ENCODE measurements around the gene RPS16. TPM values are rescaled to one million over a fixed set of nuclear protein-coding genes. Genes with fewer than 3 reads are reported as not detected.

The RPS16 gene
- total and polyA plus RNA-seq, 2 of the 8 experiments (the other 6 are each of a cell fraction or from before 2014, with no cell fraction given), result 2,433 to 7,810 TPM

DNA sequence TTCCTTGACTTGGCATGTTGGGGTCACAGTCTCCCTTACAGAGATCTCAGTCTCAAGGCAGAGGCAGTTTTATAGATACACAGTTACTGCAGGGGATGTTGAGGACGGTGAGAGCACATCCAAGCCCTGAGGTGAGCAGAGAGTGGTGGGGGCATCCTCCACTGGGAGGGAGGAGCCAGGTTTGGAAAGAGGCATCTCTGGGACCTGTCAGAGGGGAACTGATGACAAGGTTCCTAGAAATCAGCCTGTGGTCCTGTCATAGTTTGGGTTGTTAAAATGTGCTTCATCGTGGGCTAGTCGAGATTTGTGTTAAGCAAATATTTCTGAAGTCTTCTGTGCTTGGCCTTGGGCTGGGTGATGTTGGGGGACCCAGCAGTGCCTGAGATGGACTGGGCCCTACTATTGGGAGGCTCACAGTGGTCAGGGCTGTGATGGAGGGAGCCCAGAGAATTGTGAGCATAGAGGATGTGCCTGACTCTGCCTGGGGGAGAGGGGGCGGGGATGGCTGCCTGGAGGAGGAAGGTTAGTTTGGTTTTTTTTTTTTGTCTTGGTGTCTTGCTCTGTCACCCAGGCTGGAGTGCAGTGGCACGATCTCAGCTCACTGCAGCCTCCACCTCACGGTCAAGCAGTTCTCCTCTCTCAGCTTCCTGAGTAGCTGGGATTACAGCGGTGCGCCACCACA, 13.5 kb upstream of the RPS16 start:
- H3K4me2 ChIP-seq (ENCODE audit: insufficient read depth in 1 of 2, low read depth in 2 of 2, low read length in 2 of 2), result no peak overlapping the region
- POLR2A ChIA-PET (ENCODE audit: partially characterized antibody), result interaction anchor here (0.9 to 47.8 kb wide), 4 partner anchors 19 to 48 kb away, joined by 3 to 1154 read pairs (median 4); partner anchors contain the start of genes PLEKHG2 and RPS16

More for the DNA sequence above, 13.5 kb upstream of the RPS16 start:
- CTCF ChIA-PET (ENCODE audit: partially characterized antibody), result interaction anchor here (0.6 to 1.5 kb wide), 4 partner anchors 9 to 736 kb away, joined by 3 to 8 read pairs (median 3); no protein-coding TSS in a partner anchor
- H2AK5ac ChIP-seq (ENCODE audit: low read depth, low read length), result no peak overlapping the region
- no peak overlapping the region for H2BK5ac ChIP-seq (ENCODE audit: low read depth, low read length)
- H2BK20ac ChIP-seq (ENCODE audit: low read length), result no peak overlapping the region
- peaks cover 15% of the 10 kb centered on the region for H3K79me1 ChIP-seq (ENCODE audit: low read depth, low read length)
- no peak overlapping the region for H2BK120ac ChIP-seq (replicated peaks; ENCODE audit: low read depth, low read length)
- no peak overlapping the region for H3K27ac ChIP-seq (ENCODE audit: low read depth, low read length)
- TF ChIP-seq CHD1 (IDR thresholded peaks at IDR 0.05; ENCODE audit: low read depth, low read length) (no peak), ZNF274 (IDR thresholded peaks at IDR 0.05; ENCODE audit: borderline replicate concordance, extremely low read depth, low read length) (no peak), KDM4A (IDR thresholded peaks at IDR 0.05; ENCODE audit: low read depth, low read length, severe bottlenecking) (no peak), SP4 (IDR thresholded peaks at IDR 0.05; ENCODE audit: low read length) (no peak), SP1 (IDR thresholded peaks at IDR 0.05; ENCODE audit: low read depth, low read length) (no peak), CBX5 (IDR thresholded peaks at IDR 0.05; ENCODE audit: low read depth, low read length) (no peak), PHF8 (conservative IDR thresholded peaks at IDR 0.05; ENCODE audit: low read depth, low read length) (no peak), YY1 (IDR thresholded peaks at IDR 0.05; ENCODE audit: low read depth, low read length) (no peak)
- TF ChIP-seq, protein P1, sequence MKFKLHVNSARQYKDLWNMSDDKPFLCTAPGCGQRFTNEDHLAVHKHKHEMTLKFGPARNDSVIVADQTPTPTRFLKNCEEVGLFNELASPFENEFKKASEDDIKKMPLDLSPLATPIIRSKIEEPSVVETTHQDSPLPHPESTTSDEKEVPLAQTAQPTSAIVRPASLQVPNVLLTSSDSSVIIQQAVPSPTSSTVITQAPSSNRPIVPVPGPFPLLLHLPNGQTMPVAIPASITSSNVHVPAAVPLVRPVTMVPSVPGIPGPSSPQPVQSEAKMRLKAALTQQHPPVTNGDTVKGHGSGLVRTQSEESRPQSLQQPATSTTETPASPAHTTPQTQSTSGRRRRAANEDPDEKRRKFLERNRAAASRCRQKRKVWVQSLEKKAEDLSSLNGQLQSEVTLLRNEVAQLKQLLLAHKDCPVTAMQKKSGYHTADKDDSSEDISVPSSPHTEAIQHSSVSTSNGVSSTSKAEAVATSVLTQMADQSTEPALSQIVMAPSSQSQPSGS (IDR thresholded peaks at IDR 0.05; ENCODE audit: low read length), result no peak
- H2BK12ac ChIP-seq (ENCODE audit: low read depth, low read length), result no peak overlapping the region
- FAIRE-seq, result no peak
- no peak overlapping the region for H3K9ac ChIP-seq (replicated peaks in 1 of 4; ENCODE audit: extremely low read depth in 1 of 4, low read depth in 3 of 4, low read length in 3 of 4)
- H3K27me3 ChIP-seq (replicated peaks in 1 of 4; ENCODE audit: control insufficient read depth in 3 of 4, extremely low read depth in 1 of 4, insufficient read depth in 3 of 4, low read length in 3 of 4), result no peaks in the 10 kb centered on the region
- no peak overlapping the region for H4K91ac ChIP-seq (replicated peaks; ENCODE audit: insufficient read length, low read length)
- no peak overlapping the region for H3K23ac ChIP-seq (ENCODE audit: insufficient read length)
- H3K9me3 ChIP-seq (ENCODE audit: insufficient read depth in 2 of 2, low read depth in 1 of 2, low read length in 1 of 2), result no peaks in the 10 kb centered on the region
- peaks cover 0 to 3% (median under 1%) of the 10 kb centered on the region in 4 experiments; a peak in 3 of 7 replicates for H3K4me1 ChIP-seq (replicated peaks in 1 of 4; ENCODE audit: control insufficient read depth in 3 of 4, insufficient read depth in 4 of 4, low read length in 3 of 4)
- WGBS, 2 experiments (ENCODE audit: extremely low coverage in 1 of 2, insufficient coverage in 1 of 2, insufficient read length in 1 of 2, insufficient replicate concordance in 2 of 2, low coverage in 1 of 2, low lambda C conversion rate in 2 of 2, missing lambda C conversion rate in 1 of 2), result 97% methylated on average over 8 of the region's 8 CpGs; no CpG with 5 or more reads in 1 of the 2 experiments
- no peak overlapping the region for H3K56ac ChIP-seq (replicated peaks; ENCODE audit: insufficient read length, low read depth, low read length)
- peaks cover 20 to 75% of the 10 kb centered on the region in 2 experiments for H3K79me2 ChIP-seq (ENCODE audit: control insufficient read depth in 1 of 2, insufficient read depth in 2 of 2, low read length in 2 of 2)
- no peak overlapping the region for H2BK15ac ChIP-seq (ENCODE audit: low read length)
- H3K18ac ChIP-seq (ENCODE audit: extremely low read depth, low read length), result no peak overlapping the region
- peaks cover 6% of the 10 kb centered on the region; the same call in 1 of the 2 replicates for H3K23me2 ChIP-seq (ENCODE audit: low read depth, low read length)
- H4K5ac ChIP-seq (ENCODE audit: insufficient read length, low read depth, low read length), result no peak overlapping the region
- DNase-seq (ENCODE audit: low read depth in 1 of 2, low spot score in 2 of 2), result no peak
- peaks cover 0 to 21% (median 0%) of the 10 kb centered on the region in 4 experiments; a peak in 4 of 8 replicates for H3K36me3 ChIP-seq (ENCODE audit: control insufficient read depth in 2 of 4, insufficient read depth in 4 of 4, low read length in 3 of 4)
- no peak overlapping the region for H4K8ac ChIP-seq (ENCODE audit: extremely low read depth, insufficient read depth, low read length)
- no peak overlapping the region for H3K14ac ChIP-seq (ENCODE audit: insufficient read length)
- no peak overlapping the region for H3K4ac ChIP-seq (replicated peaks; ENCODE audit: insufficient read length, low read depth, low read length)
- H2AFZ ChIP-seq (ENCODE audit: low read length), result no peak overlapping the region
- no peak overlapping the region for H3K4me3 ChIP-seq (ENCODE audit: extremely low read depth in 1 of 4, insufficient read depth in 2 of 4, low read depth in 3 of 4, low read length in 4 of 4)
- H4K20me1 ChIP-seq (replicated peaks in 1 of 2; ENCODE audit: control insufficient read depth in 1 of 2, insufficient read depth in 2 of 2, low read length in 2 of 2), result peaks cover 11 to 14% of the 10 kb centered on the region in 2 experiments

All from H1 (cell line).